ENCODE data around the gene TSR3. TPM values are rescaled to one million over a fixed set of nuclear protein-coding genes. Genes with fewer than 3 reads are reported as not detected.

Gene TSR3
- 8.4 and 12.0 TPM in 2 replicates for polyA plus RNA-seq

GRCh38 chr16:1351582-1352362 lies at the start of gene TSR3, which contains the start of gene GNPTG:
TSS of gene TSR3 (minus strand) at chr16:1351878. CDS start at chr16:1351804, 74 bp downstream.
TSS of gene GNPTG (plus strand) at chr16:1351931. CDS start at chr16:1351966, 35 bp downstream.

GRCh38 chr16:1333149-1333812 lies 18.4 kb downstream of the TSR3 start, which contains the start of gene BAIAP3:
TSS of gene BAIAP3 (plus strand) at chr16:1333645. CDS start at chr16:1338550, 4,905 bp downstream.

GRCh38 chr16:1308977-1309885 lies 42.4 kb downstream of the TSR3 start, which contains the start of gene UBE2I:
TSS of gene UBE2I (plus strand) at chr16:1309636. CDS start at chr16:1314031, 4,395 bp downstream.

Other genes starting within 250 kb of the TSR3 start
- 0.13 TPM in 1 of 2 replicates, not detected in the other for gene CACNA1H, start 198.8 kb downstream of the TSR3 start, polyA plus RNA-seq
- not detected in 2 replicates for gene TPSG1, start 126.6 kb downstream of the TSR3 start, polyA plus RNA-seq
- gene TPSB2, start 121.7 kb downstream of the TSR3 start, polyA plus RNA-seq, result not detected in 2 replicates
- not detected in 2 replicates for gene TPSAB1, start 111.2 kb downstream of the TSR3 start, polyA plus RNA-seq
- not detected in 2 replicates for gene TPSD1, start 95.8 kb downstream of the TSR3 start, polyA plus RNA-seq
- gene UBE2I, start 42.2 kb downstream of the TSR3 start, polyA plus RNA-seq, result 7.7 and 10.6 TPM in 2 replicates
- gene BAIAP3, start 18.2 kb downstream of the TSR3 start, polyA plus RNA-seq, result 0.43 and 1.5 TPM in 2 replicates
- gene GNPTG, start 53 bp upstream of the TSR3 start, polyA plus RNA-seq, result 24.3 and 38.4 TPM in 2 replicates
- gene UNKL, start 62.8 kb upstream of the TSR3 start, polyA plus RNA-seq, result 2.1 and 3.6 TPM in 2 replicates
- 8.0 and 23.6 TPM in 2 replicates for gene UQCC4, start 68.9 kb upstream of the TSR3 start, polyA plus RNA-seq
- gene PERCC1, start 79.2 kb upstream of the TSR3 start, polyA plus RNA-seq, result not detected in 2 replicates
- 0.73 TPM in 1 of 2 replicates, not detected in the other for gene CCDC154, start 92.7 kb upstream of the TSR3 start, polyA plus RNA-seq
- gene CLCN7, start 123.2 kb upstream of the TSR3 start, polyA plus RNA-seq, result 0.52 and 0.55 TPM in 2 replicates
- not detected in 2 replicates for gene PTX4, start 137.1 kb upstream of the TSR3 start, polyA plus RNA-seq
- gene TELO2, start 141.5 kb upstream of the TSR3 start, polyA plus RNA-seq, result 0.55 and 0.67 TPM in 2 replicates
- gene TMEM204, start 181.8 kb upstream of the TSR3 start, polyA plus RNA-seq, result not detected in 2 replicates